Calu3 (cell line): Measurements from ENCODE around the gene PAX6. TPM values are rescaled to one million over a fixed set of nuclear protein-coding genes. Genes with fewer than 3 reads are reported as not detected.
A peak's percentile ranks its signal among the peaks of the same experiment; 100 is the strongest.

ENCODE experiments used
- BruUV-seq: library from RNA; stranded (reverse); fragments of 400-500 nt; replicated peaks from 2 replicates; lab custom pipeline; 2021; lab: Mats Ljungman, UMichigan
- CTCF ChIA-PET: fragments of 300-600 bp; sonication (Branson Sonifier 250); formaldehyde crosslinking; loops from one replicate; lab custom pipeline; 2022; ENCODE audit warnings: antibody characterized with exemption; lab: Charles Lee
- DNase-seq: peaks from one replicate; pipeline ENCODE4 v3.0.0; 2022
- H3K27ac Mint-ChIP-seq: one replicate; pipeline ENCODE4 v1.8.0; 2022; ENCODE audit warnings: mixed read lengths; ENCODE audit not compliant: unreplicated experiment
- H3K27me3 Mint-ChIP-seq: one replicate; pipeline ENCODE4 v1.8.0; 2022; ENCODE audit warnings: mixed read lengths; ENCODE audit not compliant: unreplicated experiment
- H3K36me3 Mint-ChIP-seq: one replicate; pipeline ENCODE4 v1.8.0; 2022; ENCODE audit warnings: mild to moderate bottlenecking, moderate library complexity, mixed read lengths; ENCODE audit not compliant: insufficient read depth, unreplicated experiment
- H3K4me1 Mint-ChIP-seq: one replicate; pipeline ENCODE4 v1.8.0; 2022; ENCODE audit warnings: mild to moderate bottlenecking, low read depth, mixed read lengths; ENCODE audit not compliant: unreplicated experiment
- H3K4me3 Mint-ChIP-seq: one replicate; pipeline ENCODE4 v1.8.0; 2022; ENCODE audit warnings: mild to moderate bottlenecking, low read depth, moderate library complexity, mixed read lengths; ENCODE audit not compliant: unreplicated experiment
- H3K9me3 Mint-ChIP-seq: one replicate; pipeline ENCODE4 v1.8.0; 2022; ENCODE audit warnings: low read depth, mixed read lengths; ENCODE audit not compliant: unreplicated experiment
- CTCF ChIP-seq: fragments of 200-600 bp; IDR thresholded peaks from one replicate; pipeline ENCODE4 v1.8.0; 2022; ENCODE audit warnings: antibody characterized with exemption; ENCODE audit not compliant: unreplicated experiment
- intact Hi-C: fragments of 100-400 bp; cut with micrococcal nuclease; formaldehyde crosslinking; loops from one replicate; pipeline ENCODE4 v1.10.0; 2022; ENCODE audit not compliant: unreplicated experiment
- total RNA-seq: library from RNA; stranded (reverse); gene quantifications from 2 replicates; pipeline ENCODE4 v1.2.3, GENCODE V29; 2022

PAX6 gene
- total RNA-seq, 1 experiment from 2014 or later, result 0.87 TPM

DNA sequence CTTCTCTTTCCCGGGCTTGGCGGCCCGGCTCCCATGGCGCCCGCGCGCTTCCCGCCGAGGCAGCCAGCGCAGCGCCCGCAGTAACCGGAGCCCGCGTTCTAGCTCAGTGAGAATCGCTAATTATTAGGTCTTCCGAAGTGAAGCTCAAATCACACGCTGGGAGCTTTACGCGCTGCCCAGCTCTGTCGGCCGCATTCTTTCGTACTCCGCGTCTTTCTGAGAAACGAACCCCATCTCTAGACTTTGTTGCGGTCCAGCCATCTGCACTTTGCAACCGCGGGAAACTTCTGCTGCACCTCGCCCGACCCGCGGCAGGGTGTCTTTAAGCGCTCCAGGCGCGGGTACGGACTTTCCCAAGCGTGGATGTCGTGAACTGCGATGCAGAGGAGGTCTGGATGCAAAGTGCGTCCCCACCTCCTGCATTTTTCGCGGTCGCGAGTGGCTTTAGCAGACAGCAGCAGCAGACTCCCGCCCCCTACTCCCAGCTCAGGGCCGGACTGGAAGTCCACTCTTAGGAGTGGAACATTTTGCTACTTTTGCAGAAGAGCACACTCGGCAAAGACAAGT is 6.0 kb upstream of the PAX6 start:
- CTCF ChIA-PET, result no interaction called here
- Mint-ChIP-seq H3K36me3 (peaks cover 6% of the 10 kb centered on the region), H3K9me3 (no peaks in the 10 kb centered on the region), H3K4me1 (peaks cover 16% of the 10 kb centered on the region), H3K4me3 (peak overlapping the region; percentile 61), H3K27ac (no peak overlapping the region), H3K27me3 (peaks cover 79% of the 10 kb centered on the region)
- DNase-seq, result no peak
- no TSS peak for BruUV-seq
- no peak for TF ChIP-seq CTCF
- intact Hi-C loops, result no loop called here

DNA sequence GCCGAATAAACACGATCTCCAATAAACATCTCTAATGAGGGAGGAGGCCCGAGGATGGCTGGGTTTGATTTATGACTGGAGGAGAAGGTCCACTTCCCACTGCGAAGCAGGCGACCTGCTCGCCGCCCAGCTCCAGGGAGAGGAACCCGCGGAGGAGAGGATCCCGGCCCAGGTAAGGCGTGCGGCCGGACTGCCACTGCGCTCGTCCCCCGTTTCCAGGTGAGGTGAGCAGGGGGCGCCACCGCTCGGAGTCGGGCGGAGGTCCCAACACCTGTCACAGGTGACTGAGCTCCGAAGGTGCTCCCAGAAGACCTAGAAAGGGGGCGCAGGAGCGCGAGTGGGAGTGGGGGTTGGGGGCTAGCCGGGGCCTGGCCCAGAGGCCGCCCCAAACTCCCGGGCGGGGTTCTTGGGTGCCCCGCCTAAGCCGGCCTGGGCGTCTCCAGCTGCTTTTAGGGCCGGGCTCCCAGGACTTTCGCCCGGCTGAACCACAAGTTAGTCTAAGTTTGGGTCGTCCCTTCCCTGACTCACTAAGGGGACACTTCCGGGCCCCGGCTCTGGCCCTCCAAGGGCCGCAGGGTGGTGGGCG is 5.4 kb upstream of the PAX6 start:
- Mint-ChIP-seq H3K27me3 (peaks cover 79% of the 10 kb centered on the region), H3K4me1 (peaks cover 22% of the 10 kb centered on the region), H3K36me3 (peaks cover 6% of the 10 kb centered on the region), H3K9me3 (no peaks in the 10 kb centered on the region), H3K27ac (no peak overlapping the region), H3K4me3 (peak overlapping the region; percentile 61)
- CTCF ChIA-PET, result no interaction called here
- no peak for TF ChIP-seq CTCF
- intact Hi-C loops, result no loop called here
- BruUV-seq, result no TSS peak
- DNase-seq, result no peak

DNA sequence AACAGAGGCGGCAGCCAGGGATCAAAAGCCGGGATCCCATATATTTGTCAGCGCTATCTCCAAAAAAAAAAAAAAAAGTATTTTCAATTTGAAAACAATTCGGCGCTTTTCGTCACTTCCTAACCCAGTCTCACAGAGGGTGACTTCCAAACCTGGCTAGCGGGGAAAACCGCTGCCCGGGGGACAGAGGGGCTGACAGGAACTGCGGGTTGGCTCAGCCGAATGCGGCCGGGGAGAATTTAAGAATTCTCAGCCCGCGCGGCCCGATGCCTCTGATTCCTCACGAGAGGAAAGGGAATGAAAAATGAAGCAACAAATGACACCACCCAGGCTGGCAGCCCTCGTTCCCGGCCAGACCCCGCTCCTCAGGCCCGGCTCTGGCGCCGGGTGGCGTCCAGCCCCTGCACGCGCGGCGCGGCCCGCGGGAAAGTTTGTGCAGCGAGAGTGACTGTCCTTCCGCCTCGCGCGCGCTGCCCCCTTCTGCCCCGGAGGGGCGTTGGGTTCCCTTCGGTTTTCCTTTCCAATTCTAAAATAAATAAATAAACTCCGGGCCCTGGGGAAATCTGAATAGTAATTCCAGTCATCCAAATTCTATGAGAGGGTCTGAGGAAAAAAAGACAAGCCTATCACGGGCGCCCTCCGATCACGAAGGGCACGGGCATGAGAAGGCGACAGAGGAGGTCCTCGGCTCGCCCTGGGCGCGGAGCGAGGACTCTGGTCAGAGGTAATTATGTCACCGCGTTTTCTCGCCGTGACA is 4.8 kb upstream of the PAX6 start:
- CTCF ChIA-PET, result no interaction called here

More for the DNA sequence above, 4.8 kb upstream of the PAX6 start:
- BruUV-seq, result no TSS peak
- DNase-seq, result no peak
- Mint-ChIP-seq H3K9me3 (no peaks in the 10 kb centered on the region), H3K27ac (no peak overlapping the region), H3K4me3 (peak overlapping the region; percentile 61), H3K4me1 (peaks cover 28% of the 10 kb centered on the region), H3K36me3 (peaks cover 11% of the 10 kb centered on the region), H3K27me3 (peaks cover 79% of the 10 kb centered on the region)
- intact Hi-C loops, result no loop called here
- no peak for TF ChIP-seq CTCF
